GM12878 (cell line): ENCODE results near the gene AKAP13. TPM values are rescaled to one million over a fixed set of nuclear protein-coding genes. Genes with fewer than 3 reads are reported as not detected.

ENCODE experiments used
- ATAC-seq: fragments of 200-7000 bp; cut with Tn5 transposase; 3 replicates; pipeline ENCODE4 v1.9.1; 2020; ENCODE audit warnings: mild to moderate bottlenecking, moderate library complexity
- BruUV-seq: library from RNA; stranded (reverse); fragments of 400-500 nt; replicated peaks from 2 replicates; lab custom pipeline; 2021; lab: Mats Ljungman, UMichigan
- CTCF ChIA-PET: fragments of 300-600 bp; sonication (Branson Sonifier 250); formaldehyde crosslinking; extraction: SDS; loops from one replicate; lab custom pipeline; 2021; ENCODE audit warnings: inconsistent platforms; lab: Yijun Ruan, JAX
- POLR2A ChIA-PET: fragments of 350-600 bp; formaldehyde crosslinking; extraction: SDS; loops from one replicate; lab custom pipeline; 2021; ENCODE audit warnings: inconsistent platforms; lab: Charles Lee
- RAD21 ChIA-PET: fragments of 300-600 bp; sonication (Branson Sonifier 250); formaldehyde crosslinking; loops from one replicate; lab custom pipeline; 2023; ENCODE audit warnings: antibody characterized with exemption; ENCODE audit not compliant: unreplicated experiment; lab: Charles Lee
- SMC1A ChIA-PET: fragments of 300-600 bp; sonication (Branson Sonifier 250); formaldehyde crosslinking; loops from one replicate; lab custom pipeline; 2023; ENCODE audit not compliant: unreplicated experiment, uncharacterized antibody; lab: Charles Lee
- DNase-seq: peaks from one replicate; pipeline ENCODE4 v3.0.0-alpha.2; 2011; ENCODE audit warnings: low read depth, low spot score
- FAIRE-seq: peaks from 3 replicates; lab custom pipeline; 2011; peaks lifted over from hg19 to GRCh38; lab: Jason Lieb, UNC
- H2AFZ ChIP-seq: 2 replicates; pipeline ENCODE4 v1.6.0; 2011; ENCODE audit warnings: low read depth, low read length, control low read depth; ENCODE audit not compliant: control insufficient read depth
- H3K27ac ChIP-seq: 2 replicates; pipeline ENCODE4 v1.5.1; 2011; ENCODE audit warnings: control low read depth; ENCODE audit not compliant: control insufficient read depth, insufficient read depth
- H3K27me3 ChIP-seq, 2 experiments: replicated peaks in 1 of 2; 2 replicates each; pipeline versions ENCODE4 v1.6.0 to v1.6.1; 2011; ENCODE audit warnings: low read length in 1 of 2; ENCODE audit not compliant: control insufficient read depth in 2 of 2, insufficient read depth in 2 of 2
- H3K36me3 ChIP-seq, 2 experiments: 2 replicates each; pipeline ENCODE4 v1.5.1; 2011; ENCODE audit warnings: low read length in 1 of 2; ENCODE audit not compliant: control insufficient read depth in 2 of 2, insufficient read depth in 2 of 2
- H3K4me1 ChIP-seq: 2 replicates; pipeline ENCODE4 v1.6.1; 2011; ENCODE audit warnings: mild to moderate bottlenecking, low read length, moderate library complexity, mixed read lengths; ENCODE audit not compliant: control insufficient read depth, insufficient read depth
- H3K4me2 ChIP-seq: 2 replicates; pipeline ENCODE4 v1.6.0; 2011; ENCODE audit warnings: control low read depth; ENCODE audit not compliant: control insufficient read depth, insufficient read depth
- H3K4me3 ChIP-seq: fragments of 200-600 bp; sonication (generic); 2 replicates; pipeline ENCODE4 v1.5.1; 2016
- H3K79me2 ChIP-seq: 2 replicates; pipeline ENCODE4 v1.6.0; 2011; ENCODE audit warnings: low read length; ENCODE audit not compliant: control insufficient read depth, insufficient read depth
- H3K9ac ChIP-seq: 2 replicates; pipeline ENCODE4 v1.8.0; 2011; ENCODE audit warnings: low read length, control low read depth, mixed read lengths; ENCODE audit not compliant: control insufficient read depth, insufficient read depth
- H3K9me3 ChIP-seq: replicated peaks from 3 replicates; pipeline ENCODE4 v1.5.1; 2011; ENCODE audit warnings: mild to moderate bottlenecking, low read length; ENCODE audit not compliant: control insufficient read depth, insufficient read depth
- H4K20me1 ChIP-seq: 2 replicates; pipeline ENCODE4 v1.6.0; 2011; ENCODE audit not compliant: control insufficient read depth, insufficient read depth
- CHD1 ChIP-seq: IDR thresholded peaks from 2 replicates; pipeline ENCODE4 v1.6.1; 2012; ENCODE audit warnings: low read depth, low read length, improper control_type of control experiment
- CHD2 ChIP-seq: IDR thresholded peaks from 2 replicates; pipeline ENCODE4 v1.6.1; 2011; ENCODE audit warnings: low read depth, low read length, improper control_type of control experiment, borderline replicate concordance
- EGR1 ChIP-seq, 2 experiments: IDR thresholded peaks; 1 replicate in 1 of 2; 2 replicates in 1 of 2; pipeline ENCODE4 v1.6.1; 2011 to 2012; ENCODE audit warnings: low read depth in 2 of 2, low read length in 2 of 2, borderline replicate concordance in 1 of 2, mild to moderate bottlenecking in 1 of 2, moderate library complexity in 1 of 2
- GATAD2B ChIP-seq: fragments of 450-650 bp; conservative IDR thresholded peaks from 2 replicates; pipeline ENCODE4 v1.6.1; 2017; ENCODE audit warnings: low read depth, mild to moderate bottlenecking, moderate library complexity
- KDM1A ChIP-seq: fragments of 200-600 bp; sonication (generic); IDR thresholded peaks from 2 replicates; pipeline ENCODE4 v1.6.1; 2016; ENCODE audit warnings: borderline replicate concordance
- WGBS: methylation state at CpG from one replicate; pipeline ENCODE4 v1.1.6; 2016; ENCODE audit warnings: low lambda C conversion rate; ENCODE audit not compliant: insufficient replicate concordance, insufficient coverage; ENCODE audit errors: missing lambda C conversion rate; 5-methylcytosine and 5-hydroxymethylcytosine counted together
- in situ Hi-C: fragments of 300-500 bp; cut with MboI; formaldehyde crosslinking; loops from 9 replicates; pipeline ENCODE4 v1.14.3; 2018; ENCODE audit warnings: mixed read lengths
- intact Hi-C: fragments of 100-400 bp; cut with micrococcal nuclease; formaldehyde crosslinking; loops from one replicate; pipeline ENCODE4 v1.14.2; 2022; ENCODE audit not compliant: unreplicated experiment
- polyA plus RNA-seq, 11 experiments: library from polyadenylated mRNA; depleted of rRNA in 4 of 11; unstranded in 6 of 11; stranded (reverse) in 5 of 11; fragments of >200 nt; fragmentation: Nextera tagmentation in 4 of 11; fragmentation: Illumina TruSeq in 1 of 11; extraction: Ambion mirVana in 4 of 11; extraction: Trizol in 1 of 11; gene quantifications; 1 replicate in 1 of 11; 2 replicates in 10 of 11; pipeline versions ENCODE4 v1.2.1 to v1.2.3, GENCODE V29; 2011 to 2016; ENCODE audit warnings: inconsistent platforms in 2 of 11, missing spikeins in 2 of 11, low read depth in 1 of 11
- total RNA-seq, 4 experiments: library from RNA; depleted of rRNA in 3 of 4; stranded (reverse); fragments of >200 nt in 3 of 4; fragmentation: Illumina TruSeq in 1 of 4; extraction: Trizol in 1 of 4; gene quantifications; 2 replicates each; pipeline versions ENCODE4 v1.2.1 to v1.2.3, GENCODE V29; 2013 to 2021

AKAP13 gene
- total and polyA plus RNA-seq, 10 of the 15 experiments (the other 5 are each of a cell fraction or from before 2014, with no cell fraction given) = 14.4 to 74.9 (median 55.1) TPM

DNA sequence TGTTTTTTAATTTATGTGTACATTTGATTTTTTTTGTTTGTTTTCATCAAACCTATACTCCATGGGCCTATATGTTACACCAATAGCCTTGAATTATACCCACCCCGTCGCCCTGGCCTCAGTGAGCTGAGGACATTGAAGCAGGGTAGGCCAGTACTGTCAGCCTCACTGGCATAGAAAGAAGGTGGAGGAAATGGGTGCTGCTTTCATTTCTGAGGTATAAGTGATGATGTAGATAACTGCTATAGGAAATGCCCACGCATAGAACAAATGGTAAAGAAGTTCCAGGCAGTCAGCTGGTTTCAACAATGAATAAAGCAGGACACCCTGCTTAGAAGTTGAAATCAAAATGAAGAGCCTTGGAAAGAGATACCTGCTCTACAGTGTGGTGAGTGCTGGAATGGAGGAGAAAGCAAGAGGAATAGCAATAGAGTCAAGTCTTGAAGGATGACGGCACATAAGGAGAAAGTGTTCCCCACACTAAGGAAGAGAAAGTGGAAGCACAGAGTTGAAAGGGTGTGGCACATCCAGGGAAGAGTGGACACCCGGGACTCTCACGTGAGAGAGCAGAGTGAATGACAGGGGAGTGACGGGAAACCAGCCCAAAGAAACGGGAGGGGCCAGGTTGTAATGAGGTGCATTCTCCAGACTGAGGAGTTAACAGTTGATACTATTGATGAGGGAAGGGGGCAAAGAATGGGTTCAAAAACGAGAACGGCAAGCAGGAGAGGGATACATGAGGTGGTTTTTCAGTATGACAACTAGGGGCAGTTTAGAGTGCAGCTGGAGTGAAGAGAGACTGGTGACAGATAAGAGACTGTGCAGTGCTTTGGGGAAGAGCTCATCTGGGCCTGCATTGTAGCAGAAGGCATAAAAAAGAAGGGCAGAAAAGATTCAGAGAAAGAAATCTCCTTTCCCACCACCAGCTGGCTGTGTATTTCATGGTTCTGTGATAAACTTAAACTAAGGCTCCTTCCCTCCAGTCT lies 343.9 kb downstream of the AKAP13 start:
- ATAC-seq (peak; percentile 62), DNase-seq (no peak), FAIRE-seq (no peak)
- H3K79me2 ChIP-seq = peaks cover 1% of the 10 kb centered on the region
- BruUV-seq = no TSS peak
- H3K4me2 ChIP-seq = no peak overlapping the region
- no peak overlapping the region for H2AFZ ChIP-seq
- H3K36me3 ChIP-seq = peaks cover 29 to 61% of the 10 kb centered on the region in 2 experiments
- no peak overlapping the region for H3K9ac ChIP-seq
- SMC1A ChIA-PET = interaction anchor here (0.6 to 1.8 kb wide), 3 partner anchors 12 to 108 kb away, joined by 3 to 6 read pairs (median 3); no protein-coding TSS in a partner anchor
- WGBS = 26% methylated on average over 10 of the region's 10 CpGs
- POLR2A ChIA-PET = no interaction called here
- intact Hi-C loops = no loop called here
- TF ChIP-seq GATAD2B (no peak), CHD2 (no peak), CHD1 (no peak), EGR1 (IDR thresholded peaks at IDR 0.05; ENCODE audit: borderline replicate concordance in 1 of 2, low read depth in 2 of 2, low read length in 2 of 2) (no peak), KDM1A (no peak)
- no peaks in the 10 kb centered on the region for H3K27me3 ChIP-seq
- in situ Hi-C loops = no loop called here
- no peak overlapping the region for H3K27ac ChIP-seq
- H3K4me1 ChIP-seq = peaks cover 13% of the 10 kb centered on the region
- H3K9me3 ChIP-seq = no peaks in the 10 kb centered on the region
- CTCF ChIA-PET = interaction anchor here (0.8 to 0.9 kb wide), 2 partner anchors 8 to 219 kb away, joined by 3 read pairs; no protein-coding TSS in a partner anchor
- RAD21 ChIA-PET = interaction anchor here (1.2 kb wide), 1 partner anchor 13 kb away, joined by 5 read pairs; no protein-coding TSS in a partner anchor
- H4K20me1 ChIP-seq = no peaks in the 10 kb centered on the region
- no peak overlapping the region for H3K4me3 ChIP-seq
